Measurements from ENCODE around the gene CCDC112.
"Not testable (repeated sequence)": the region's sequence is repeated elsewhere in the genome, so short reads cannot be mapped to it uniquely, and the experiment has no call there.

Gene CCDC112

DNA sequence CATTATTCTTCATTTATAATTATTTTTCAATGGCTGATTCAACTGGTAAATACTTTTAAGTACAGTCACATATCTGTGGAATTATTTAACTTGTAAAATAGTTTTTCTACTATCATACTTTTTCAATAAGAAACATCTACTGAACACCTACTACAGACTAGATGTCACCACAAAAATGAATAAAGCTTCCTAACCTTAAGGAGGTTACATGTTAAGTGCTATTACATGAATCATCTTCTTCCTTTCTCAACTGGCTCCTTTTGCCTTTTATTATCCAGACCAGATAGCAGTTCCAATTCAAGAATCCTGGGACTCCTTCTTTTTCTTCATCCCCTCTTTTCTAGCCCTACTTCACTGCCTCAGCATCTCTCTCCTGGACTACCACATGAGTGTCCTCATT is 38.5 kb downstream of the CCDC112 start:
- no peak for DNase-seq

DNA sequence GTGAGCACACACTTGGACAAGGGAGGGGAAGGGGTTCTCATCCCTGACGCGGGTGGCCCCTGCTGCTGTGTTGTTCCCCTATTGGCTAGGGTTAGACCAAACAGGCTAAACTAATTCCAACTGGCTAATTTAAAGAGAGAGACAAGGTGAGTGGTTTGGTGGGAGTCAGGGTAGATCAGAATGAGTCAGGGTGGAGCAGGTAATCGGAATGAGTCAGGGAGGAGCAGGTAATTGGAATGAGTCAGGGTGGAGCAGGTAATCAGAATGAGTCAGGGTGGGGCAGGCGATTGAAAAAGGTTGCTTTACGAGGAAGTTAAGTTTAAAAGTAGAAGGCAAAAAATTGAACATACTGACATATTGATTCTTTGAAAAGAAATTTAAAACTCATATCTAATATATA is 47.1 kb downstream of the CCDC112 start:
- not testable (repeated sequence) for DNase-seq

DNA sequence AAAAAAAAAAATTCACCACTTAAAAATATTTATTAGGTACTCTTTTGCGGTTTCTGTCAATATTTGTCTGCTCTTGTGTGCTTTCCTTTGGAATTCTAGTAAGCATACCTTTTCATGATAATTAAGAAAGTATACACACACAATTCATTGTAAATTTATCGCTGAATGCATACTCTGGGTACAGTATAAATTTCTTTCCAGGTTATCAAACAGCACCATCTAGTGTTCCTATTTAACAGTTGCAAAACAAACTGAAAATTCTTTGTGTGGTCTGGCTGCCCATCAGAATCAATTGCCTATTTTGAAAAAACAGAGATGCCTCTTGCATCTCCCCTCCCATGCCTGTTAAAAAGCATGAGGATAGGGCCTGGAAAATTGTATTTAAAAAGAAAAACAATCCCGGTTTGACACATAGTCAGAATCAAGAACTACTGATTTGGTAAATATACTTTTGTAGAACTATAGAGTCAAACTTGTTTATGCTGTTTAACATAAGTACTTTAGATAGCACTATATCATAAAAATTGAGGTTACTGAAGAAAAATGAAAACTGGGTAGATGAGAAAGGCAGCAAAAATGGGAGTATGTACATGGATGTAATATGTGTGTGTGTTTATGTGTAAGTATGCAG is 50.0 kb downstream of the CCDC112 start:
- DNase-seq, result no peak

GRCh38 chr5:115243412-115243811 is 53.0 kb downstream of the CCDC112 start:
- DNase-seq, result no peak

DNA sequence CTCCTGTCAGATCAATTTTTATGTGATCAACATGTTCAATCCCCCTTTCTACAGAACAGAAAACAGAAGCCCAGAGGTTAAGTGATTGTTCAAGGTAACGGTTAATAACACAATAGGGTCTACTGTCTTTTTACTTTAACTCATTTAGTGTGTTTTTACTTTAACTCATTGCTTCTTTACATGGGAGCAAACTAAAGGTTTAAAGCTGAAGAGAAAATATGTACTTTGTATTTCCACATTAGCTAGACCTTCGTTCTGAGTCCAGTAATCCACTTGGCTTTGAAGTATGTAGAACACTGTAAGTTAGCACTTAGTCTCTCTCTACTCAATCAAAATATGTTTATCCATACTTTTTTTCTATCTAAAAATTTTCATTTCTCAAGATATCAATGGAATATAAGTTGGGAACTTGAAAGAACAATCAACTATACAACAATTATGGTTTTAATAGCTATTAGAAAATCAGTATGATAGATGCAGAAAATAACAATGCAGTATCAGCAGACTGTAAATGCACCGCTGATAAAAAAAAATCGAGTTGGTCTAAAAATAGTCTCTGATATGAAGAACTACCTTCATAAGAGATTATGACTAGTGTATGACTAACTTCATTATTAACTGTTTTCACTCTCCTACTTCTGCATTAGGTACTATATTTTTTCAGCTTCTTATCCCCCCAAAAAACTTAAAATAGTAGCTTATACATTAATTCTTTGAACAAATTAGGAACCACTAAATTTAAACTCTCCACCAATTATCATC is 54.4 kb downstream of the CCDC112 start:
- DNase-seq, result no peak

DNA sequence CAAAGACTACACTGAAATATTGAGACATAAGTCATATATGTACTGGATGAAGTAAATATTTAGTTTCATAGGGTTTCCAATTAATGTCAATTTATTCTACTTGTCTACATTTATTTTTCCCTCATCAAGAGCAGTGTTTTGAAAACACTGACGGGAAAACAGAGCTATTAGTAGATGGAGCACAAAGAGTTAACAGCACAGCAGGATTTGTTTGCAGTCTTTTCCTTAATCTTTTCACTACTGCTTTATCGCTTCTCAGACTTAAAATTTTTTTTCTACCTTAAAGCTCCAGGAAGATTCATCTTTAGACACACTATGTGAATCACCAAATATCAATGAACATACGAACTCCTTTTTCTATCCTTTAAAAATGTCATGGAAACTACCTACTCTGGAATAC is 59.4 kb downstream of the CCDC112 start:
- DNase-seq, result no peak

DNA sequence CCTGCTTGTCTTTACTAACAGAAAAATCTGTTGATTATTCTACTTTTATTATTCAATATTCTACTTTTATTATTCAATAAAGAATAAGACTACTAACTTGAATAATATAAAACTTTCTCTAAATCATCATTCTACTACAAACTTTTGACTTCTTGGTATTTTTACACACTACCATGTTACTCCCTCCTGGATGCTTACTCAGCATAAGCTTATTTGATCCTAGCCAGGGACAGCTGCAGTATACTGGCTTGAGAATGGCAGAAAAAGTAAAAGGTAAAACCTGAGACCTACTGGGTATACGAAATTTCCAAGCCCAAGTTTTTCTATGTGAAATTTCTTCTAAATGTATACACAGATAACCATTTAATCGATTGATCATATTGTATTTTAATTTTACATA is 59.9 kb downstream of the CCDC112 start:
- no peak for DNase-seq

DNA sequence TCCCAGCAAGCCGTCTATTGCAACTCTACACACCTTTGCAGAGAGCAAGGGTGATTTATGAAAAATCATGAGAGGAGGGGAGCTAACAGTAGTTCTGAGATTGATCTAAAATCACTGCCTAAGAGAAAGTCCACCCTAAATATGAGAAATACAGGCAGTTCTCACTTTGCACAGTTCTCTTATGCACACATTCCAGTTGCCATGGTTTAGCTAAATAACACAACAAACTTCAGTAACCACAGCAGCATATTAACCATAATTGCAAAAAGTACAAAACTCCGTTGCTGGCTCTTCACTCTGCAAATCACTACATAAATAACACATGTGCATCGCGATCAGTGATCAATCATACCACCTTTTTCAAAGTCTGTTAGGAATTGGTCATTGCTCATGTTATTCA is 64.9 kb downstream of the CCDC112 start:
- no peak for DNase-seq

DNA sequence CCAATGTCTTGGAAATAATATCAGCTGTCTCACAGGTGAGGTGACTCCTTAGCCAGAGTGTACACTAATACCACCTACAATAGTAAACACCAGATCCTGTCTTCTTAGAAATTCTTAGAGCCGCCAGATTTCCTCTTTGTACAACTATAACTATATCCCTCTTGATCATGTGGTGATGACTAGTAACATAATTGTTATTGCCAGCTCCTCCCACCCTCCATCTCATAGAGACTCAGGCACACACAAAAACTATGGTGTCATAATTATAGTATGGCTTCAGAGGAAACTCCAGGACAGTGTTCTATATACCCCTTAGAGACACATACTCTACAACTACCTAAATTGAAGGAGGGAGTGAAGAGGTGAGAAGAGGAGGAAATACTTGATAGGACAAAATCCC is 66.8 kb downstream of the CCDC112 start:
- no peak for DNase-seq

DNA sequence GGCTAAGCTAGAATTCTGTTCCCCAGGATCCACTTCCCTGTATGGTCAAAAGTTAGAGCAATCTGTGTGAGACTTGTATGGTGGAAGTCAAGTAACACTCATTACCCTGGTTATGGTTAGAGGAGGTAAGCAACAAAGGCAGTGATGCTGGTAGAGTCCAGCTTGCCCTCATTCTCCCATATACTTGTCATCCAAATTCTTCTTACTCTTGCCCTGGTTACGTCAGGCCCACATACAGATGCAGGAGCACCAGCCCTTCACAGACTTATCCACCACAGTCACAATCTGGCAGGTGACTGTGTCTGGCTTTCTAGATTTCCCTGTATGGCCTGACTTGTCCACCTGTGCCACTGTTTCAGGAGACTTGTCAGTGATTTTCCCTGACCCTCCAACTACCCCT is 69.2 kb downstream of the CCDC112 start:
- no peak for DNase-seq
